ENCODE measurements around the gene PNKD.

PNKD gene

GRCh38 chr2:218354045-218354444, 83.7 kb downstream of the PNKD start:
- DNase-seq = no peak

- no peak for DNase-seq
Measured at GRCh38 chr2:218354850-218355443, 84.6 kb downstream of the PNKD start.

- DNase-seq = no peak
Measured at GRCh38 chr2:218357236-218358177, 87.2 kb downstream of the PNKD start.

- peak; percentile 50 for DNase-seq
Measured at GRCh38 chr2:218360453-218360852, 90.1 kb downstream of the PNKD start.

- no peak for DNase-seq
Measured at GRCh38 chr2:218362606-218363005, 92.3 kb downstream of the PNKD start.

- no peak for DNase-seq
Measured at GRCh38 chr2:218363736-218364135, 93.4 kb downstream of the PNKD start.

- DNase-seq = no peak
Measured at GRCh38 chr2:218364196-218364595, 93.9 kb downstream of the PNKD start.

GRCh38 chr2:218366621-218367414, 96.5 kb downstream of the PNKD start:
- no peak for DNase-seq

- peak; percentile 89 for DNase-seq
Measured at GRCh38 chr2:218367415-218368149, 97.3 kb downstream of the PNKD start.

- DNase-seq = no peak
Measured at GRCh38 chr2:218368150-218368528, 97.8 kb downstream of the PNKD start.

- no peak for DNase-seq
Measured at GRCh38 chr2:218368621-218369153, 98.4 kb downstream of the PNKD start.

- no peak for DNase-seq
Measured at GRCh38 chr2:218369330-218369729, 99.0 kb downstream of the PNKD start.

- DNase-seq = no peak
Measured at GRCh38 chr2:218370410-218371063, 100.2 kb downstream of the PNKD start.

GRCh38 chr2:218371983-218372350, 101.6 kb downstream of the PNKD start:
- DNase-seq = no peak

GRCh38 chr2:218374795-218375194, 104.5 kb downstream of the PNKD start:
- no peak for DNase-seq

- no peak for DNase-seq
Measured at GRCh38 chr2:218375212-218375611, 104.9 kb downstream of the PNKD start.

GRCh38 chr2:218378053-218378452, 107.7 kb downstream of the PNKD start:
- DNase-seq = no peak

- DNase-seq = no peak
Measured at GRCh38 chr2:218381916-218382366, 111.6 kb downstream of the PNKD start, which contains the start of gene SLC11A1. SLC11A1 (plus strand) TSS chr2:218382273; CDS start chr2:218382369, 96 bp downstream.

GRCh38 chr2:218382785-218383184, 112.5 kb downstream of the PNKD start:
- no peak for DNase-seq

GRCh38 chr2:218383892-218384519, 113.7 kb downstream of the PNKD start:
- no peak for DNase-seq

GRCh38 chr2:218384975-218385374, 114.7 kb downstream of the PNKD start:
- no peak for DNase-seq

Data from GDM1 (cell line).